Epithelial cell of esophagus (primary cell): ENCODE measurements around the gene DNAJC5.

Experiments used
- DNase-seq: peaks from one replicate; pipeline ENCODE4 v3.0.0; 2010; ENCODE audit warnings: low read depth
- H3K4me3 ChIP-seq: 2 replicates; pipeline ENCODE4 v1.5.1; 2011; ENCODE audit warnings: mild to moderate bottlenecking, low read length, control low read depth
- CTCF ChIP-seq: IDR thresholded peaks from 2 replicates; pipeline ENCODE4 v1.5.1; 2011; ENCODE audit warnings: low read depth, mild to moderate bottlenecking, low read length, control low read depth, inconsistent platforms; ENCODE audit not compliant: insufficient read depth; ENCODE audit errors: missing control alignments

DNAJC5 gene

GRCh38 chr20:63940472-63941266 is 45.7 kb downstream of the DNAJC5 start:
- DNase-seq: no peak
- H3K4me3 ChIP-seq: no peak overlapping the region
- no peak for TF ChIP-seq CTCF

- no peak overlapping the region for H3K4me3 ChIP-seq
- TF ChIP-seq CTCF: no peak
- peak; percentile 78 for DNase-seq
Measured at GRCh38 chr20:63941282-63942081, 46.6 kb downstream of the DNAJC5 start.

- TF ChIP-seq CTCF: no peak
- DNase-seq: peak; percentile 88
- no peak overlapping the region for H3K4me3 ChIP-seq
Measured at GRCh38 chr20:63942250-63942951, 47.5 kb downstream of the DNAJC5 start.

GRCh38 chr20:63942969-63943807 is 48.3 kb downstream of the DNAJC5 start:
- no peak for TF ChIP-seq CTCF
- H3K4me3 ChIP-seq: no peak overlapping the region
- DNase-seq: no peak

- H3K4me3 ChIP-seq: no peak overlapping the region
- no peak for DNase-seq
- TF ChIP-seq CTCF: no peak
Measured at GRCh38 chr20:63943808-63944077, 48.8 kb downstream of the DNAJC5 start.
